Skeletal muscle satellite cell (primary cell): ENCODE data around the gene UST.
A peak's percentile ranks its signal among the peaks of the same experiment; 100 is the strongest.

Experiments used
- H3K27me3 ChIP-seq: 2 replicates; pipeline ENCODE4 v1.7.0; 2013; ENCODE audit warnings: low read length; ENCODE audit not compliant: control insufficient read depth, insufficient read depth
- H3K36me3 ChIP-seq: 2 replicates; pipeline ENCODE4 v1.7.0; 2013; ENCODE audit warnings: mild to moderate bottlenecking, control low read depth, low read length; ENCODE audit not compliant: insufficient read depth
- H3K4me1 ChIP-seq: 2 replicates; pipeline ENCODE4 v1.7.0; 2013; ENCODE audit warnings: low read length; ENCODE audit not compliant: control insufficient read depth, insufficient read depth
- H3K4me2 ChIP-seq: 2 replicates; pipeline ENCODE4 v1.7.0; 2013; ENCODE audit warnings: mild to moderate bottlenecking, low read length
- H3K4me3 ChIP-seq: 2 replicates; pipeline ENCODE4 v1.7.0; 2013; ENCODE audit warnings: low read length
- H3K9ac ChIP-seq: 2 replicates; pipeline ENCODE4 v1.7.0; 2013; ENCODE audit warnings: mild to moderate bottlenecking, low read depth, low read length, moderate library complexity
- H3K9me3 ChIP-seq: replicated peaks from 2 replicates; pipeline ENCODE4 v1.7.0; 2013; ENCODE audit warnings: mild to moderate bottlenecking, control low read depth, low read length

UST gene

DNA sequence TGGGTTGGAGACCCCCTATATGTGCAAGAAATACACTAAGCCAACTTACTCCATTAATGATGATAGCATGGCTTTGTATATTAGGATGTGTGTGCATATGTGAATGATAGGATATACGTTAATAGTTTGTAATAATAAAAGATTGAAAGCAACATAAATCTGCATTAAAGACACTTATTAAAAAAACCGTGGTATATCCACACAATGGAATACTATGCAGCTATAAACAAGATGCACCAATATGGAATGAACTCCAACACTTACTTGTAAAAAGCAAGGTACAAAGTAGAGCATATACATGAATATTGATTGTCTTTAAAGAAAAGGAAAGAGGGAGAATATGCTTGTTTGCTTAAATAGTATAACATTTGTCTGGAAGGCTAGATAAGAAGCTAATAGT lies 68.0 kb downstream of the UST start:
- no peak overlapping the region for H3K9ac ChIP-seq

DNA sequence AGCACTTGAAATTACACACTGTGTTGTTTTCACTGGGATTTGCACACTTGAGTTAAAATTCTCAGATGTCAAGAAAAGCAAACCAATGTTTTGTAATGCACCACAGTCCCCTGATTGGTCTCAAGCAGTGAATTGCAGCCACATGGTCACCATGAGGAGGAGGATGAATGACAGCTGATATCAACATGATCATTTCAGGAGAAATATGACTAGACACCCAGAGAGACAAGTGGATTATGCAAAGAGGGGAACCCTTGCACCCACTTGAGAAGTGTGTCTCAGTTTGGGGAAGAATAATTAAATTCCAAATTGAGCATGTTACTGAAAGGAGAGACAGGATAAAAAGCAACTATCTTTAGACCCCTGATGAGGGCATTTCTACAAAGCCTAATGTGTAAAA lies 69.3 kb downstream of the UST start:
- no peaks in the 10 kb centered on the region for H3K36me3 ChIP-seq
- no peaks in the 10 kb centered on the region for H3K9me3 ChIP-seq
- no peaks in the 10 kb centered on the region for H3K27me3 ChIP-seq
- no peak overlapping the region for H3K4me2 ChIP-seq
- H3K4me3 ChIP-seq: no peak overlapping the region
- no peak overlapping the region for H3K9ac ChIP-seq
- peaks cover 11% of the 10 kb centered on the region for H3K4me1 ChIP-seq

More for the DNA sequence above, 68.0 kb downstream of the UST start:
- Histone ChIP-seq H3K4me2 (no peak overlapping the region), H3K4me3 (no peak overlapping the region), H3K27me3 (no peaks in the 10 kb centered on the region), H3K4me1 (peaks cover 17% of the 10 kb centered on the region), H3K36me3 (no peaks in the 10 kb centered on the region), H3K9me3 (no peaks in the 10 kb centered on the region)

DNA sequence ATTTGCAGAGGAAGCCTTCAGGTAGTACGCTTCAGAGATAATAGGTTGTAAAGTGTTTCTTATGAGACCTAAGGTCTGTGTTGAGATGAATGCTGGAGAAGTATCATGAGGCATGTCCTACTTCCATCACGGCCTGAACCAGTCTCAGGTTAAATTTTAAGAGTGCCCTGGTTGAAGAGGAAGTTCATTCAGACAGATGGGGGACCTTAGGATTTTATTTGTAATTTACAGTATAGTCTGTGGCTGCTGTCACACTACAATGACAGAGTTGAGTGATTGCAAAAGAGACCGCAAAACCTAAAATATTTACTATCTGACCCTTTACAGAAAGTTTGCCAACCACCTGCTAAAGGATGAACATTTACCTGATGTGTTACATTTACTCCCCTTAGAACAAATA lies 70.9 kb downstream of the UST start:
- Histone ChIP-seq H3K9me3 (no peaks in the 10 kb centered on the region), H3K4me2 (no peak overlapping the region), H3K27me3 (no peaks in the 10 kb centered on the region), H3K4me1 (peaks cover 11% of the 10 kb centered on the region), H3K36me3 (no peaks in the 10 kb centered on the region), H3K9ac (no peak overlapping the region), H3K4me3 (no peak overlapping the region)

- no peak overlapping the region for H3K4me3 ChIP-seq
These were observed 72.2 kb downstream of the UST start for GRCh38 chr6:148818939-148819575.

DNA sequence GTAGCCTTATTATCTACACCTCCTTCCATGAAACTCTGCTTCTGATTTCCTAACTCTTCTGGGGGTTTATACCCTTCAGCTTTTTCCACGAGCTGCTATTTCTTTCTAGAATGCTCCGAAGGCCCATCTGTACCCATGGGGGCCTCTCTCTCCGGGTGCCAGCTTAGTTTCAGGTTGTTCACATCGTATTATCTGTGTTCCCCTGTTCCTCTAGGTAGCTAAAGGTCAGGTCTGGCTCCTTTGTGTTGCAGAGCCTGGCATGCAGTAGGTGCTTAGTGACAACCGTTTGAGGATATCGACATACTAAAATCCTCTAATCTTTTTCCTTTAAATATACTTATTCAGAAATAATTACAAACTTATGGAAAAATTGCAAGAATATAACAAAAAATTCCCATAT lies 73.0 kb downstream of the UST start:
- Histone ChIP-seq H3K4me1 (peaks cover 11% of the 10 kb centered on the region), H3K9ac (no peak overlapping the region), H3K4me2 (no peak overlapping the region), H3K4me3 (no peak overlapping the region), H3K9me3 (no peaks in the 10 kb centered on the region), H3K36me3 (no peaks in the 10 kb centered on the region), H3K27me3 (no peaks in the 10 kb centered on the region)

More at GRCh38 chr6:148818939-148819575, 72.2 kb downstream of the UST start:
- Histone ChIP-seq H3K27me3 (no peaks in the 10 kb centered on the region), H3K36me3 (no peaks in the 10 kb centered on the region), H3K4me2 (peak overlapping the region; percentile 16), H3K9ac (no peak overlapping the region), H3K9me3 (no peaks in the 10 kb centered on the region), H3K4me1 (peaks cover 11% of the 10 kb centered on the region)

- Histone ChIP-seq H3K4me3 (no peak overlapping the region), H3K4me1 (peaks cover 11% of the 10 kb centered on the region), H3K27me3 (no peaks in the 10 kb centered on the region), H3K36me3 (no peaks in the 10 kb centered on the region), H3K9ac (no peak overlapping the region), H3K4me2 (no peak overlapping the region), H3K9me3 (no peaks in the 10 kb centered on the region)
These were observed 76.0 kb downstream of the UST start for GRCh38 chr6:148822819-148823218.

GRCh38 chr6:148824291-148824690 lies 77.5 kb downstream of the UST start:
- H3K36me3 ChIP-seq: no peaks in the 10 kb centered on the region
- H3K9me3 ChIP-seq: no peaks in the 10 kb centered on the region
- no peak overlapping the region for H3K4me2 ChIP-seq
- H3K4me1 ChIP-seq: peaks cover 8% of the 10 kb centered on the region
- H3K27me3 ChIP-seq: no peaks in the 10 kb centered on the region
- no peak overlapping the region for H3K4me3 ChIP-seq
- H3K9ac ChIP-seq: no peak overlapping the region

DNA sequence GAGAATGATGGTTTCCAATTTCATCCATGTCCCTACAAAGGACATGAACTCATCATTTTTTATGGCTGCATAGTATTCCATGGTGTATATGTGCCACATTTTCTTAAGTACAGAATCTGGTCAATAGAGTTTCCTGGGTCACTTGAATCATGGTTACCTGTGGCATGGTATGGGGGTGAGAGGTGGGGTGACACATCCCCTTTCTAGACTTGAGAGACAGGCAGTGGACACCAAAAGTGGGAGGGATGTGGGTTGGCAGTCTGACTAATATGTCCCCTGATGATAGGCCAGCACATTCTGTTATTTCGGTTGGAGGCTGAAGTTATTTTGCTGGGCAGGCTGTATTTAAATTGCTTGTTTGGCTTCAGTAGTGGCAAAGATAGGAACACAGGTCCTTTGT lies 78.1 kb downstream of the UST start:
- Histone ChIP-seq H3K4me1 (peaks cover 11% of the 10 kb centered on the region), H3K4me3 (no peak overlapping the region), H3K9ac (no peak overlapping the region)

DNA sequence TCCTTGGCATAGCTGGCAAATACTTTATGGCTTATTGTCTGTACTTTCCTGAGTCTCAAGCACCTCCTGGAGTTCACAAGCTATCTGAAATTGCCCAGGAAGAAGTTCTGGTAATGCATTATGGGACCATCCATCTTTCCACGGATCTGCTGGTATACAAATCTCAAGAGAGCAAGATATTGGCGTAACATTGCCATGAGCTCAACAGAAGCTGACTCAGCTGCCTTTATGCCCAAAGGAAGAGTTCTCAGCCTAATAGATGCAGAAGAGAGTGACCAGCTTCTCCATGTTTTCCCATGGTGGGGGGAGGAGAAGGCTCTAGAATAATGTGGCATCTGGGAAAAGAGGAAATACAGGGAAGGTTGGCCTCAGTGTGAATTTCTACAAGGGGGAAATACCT lies 78.7 kb downstream of the UST start:
- Histone ChIP-seq H3K27me3 (no peaks in the 10 kb centered on the region), H3K4me3 (no peak overlapping the region), H3K4me2 (no peak overlapping the region), H3K9ac (no peak overlapping the region), H3K36me3 (no peaks in the 10 kb centered on the region), H3K4me1 (peaks cover 13% of the 10 kb centered on the region), H3K9me3 (no peaks in the 10 kb centered on the region)

More for the DNA sequence above, 78.1 kb downstream of the UST start:
- no peaks in the 10 kb centered on the region for H3K36me3 ChIP-seq
- H3K4me2 ChIP-seq: no peak overlapping the region
- no peaks in the 10 kb centered on the region for H3K27me3 ChIP-seq
- no peaks in the 10 kb centered on the region for H3K9me3 ChIP-seq

DNA sequence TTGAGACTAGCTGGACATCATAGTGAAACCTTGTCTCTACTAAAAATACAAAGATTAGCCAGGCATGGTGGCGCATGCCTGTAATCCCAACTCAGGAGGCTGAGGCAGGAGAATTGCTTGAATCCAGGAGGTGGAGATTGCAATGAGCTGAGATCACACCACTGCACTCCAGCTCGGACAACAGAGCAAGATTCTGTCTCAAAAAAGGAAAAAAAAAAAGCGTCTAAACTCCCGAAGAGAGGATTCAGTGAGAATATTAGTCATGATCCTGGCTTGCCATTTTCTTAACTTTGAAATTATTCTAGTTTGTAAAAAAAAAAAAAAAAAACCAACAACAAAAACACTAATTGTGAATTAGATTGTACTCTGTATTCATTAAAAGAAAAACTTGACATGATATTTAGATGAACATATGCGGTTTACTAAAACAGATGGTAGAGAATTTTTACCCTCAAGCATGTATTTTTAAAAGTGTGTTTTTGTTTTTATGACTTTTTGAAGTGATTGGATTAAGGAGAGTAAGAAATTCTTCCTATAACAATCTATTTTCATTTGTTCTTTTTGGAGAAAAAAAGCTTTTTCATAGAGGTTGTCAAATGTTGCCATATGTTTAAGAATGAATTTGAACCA lies 80.7 kb downstream of the UST start:
- no peak overlapping the region for H3K9ac ChIP-seq
- H3K4me3 ChIP-seq: no peak overlapping the region
- peaks cover 25% of the 10 kb centered on the region for H3K4me1 ChIP-seq
- no peaks in the 10 kb centered on the region for H3K9me3 ChIP-seq
- no peaks in the 10 kb centered on the region for H3K27me3 ChIP-seq
- H3K4me2 ChIP-seq: no peak overlapping the region
- H3K36me3 ChIP-seq: no peaks in the 10 kb centered on the region

GRCh38 chr6:148828047-148828446 lies 81.2 kb downstream of the UST start:
- H3K36me3 ChIP-seq: no peaks in the 10 kb centered on the region
- H3K9ac ChIP-seq: no peak overlapping the region
- H3K27me3 ChIP-seq: no peaks in the 10 kb centered on the region
- H3K4me1 ChIP-seq: peaks cover 25% of the 10 kb centered on the region
- no peaks in the 10 kb centered on the region for H3K9me3 ChIP-seq
- no peak overlapping the region for H3K4me2 ChIP-seq
- H3K4me3 ChIP-seq: no peak overlapping the region
